GM12892 (cell line): ENCODE results near the gene IRF3.

ENCODE experiments used
- POLR2A ChIP-seq: IDR thresholded peaks from 2 replicates; pipeline ENCODE4 v1.6.1; 2011; ENCODE audit warnings: low read depth, low read length, control low read depth
- POLR2AphosphoS5 ChIP-seq: IDR thresholded peaks from 2 replicates; pipeline ENCODE4 v1.6.1; 2011; ENCODE audit warnings: low read depth, low read length, control low read depth
- TAF1 ChIP-seq: IDR thresholded peaks from 2 replicates; pipeline ENCODE4 v1.6.1; 2011; ENCODE audit warnings: low read depth, mild to moderate bottlenecking, control low read depth, low read length, borderline replicate concordance

- TF ChIP-seq TAF1 (no peak), POLR2AphosphoS5 (no peak), POLR2A (no peak)
Measured at GRCh38 chr19:49624967-49625910, 40.4 kb downstream of the IRF3 start.
